Kidney epithelial cell (primary cell): Measurements from ENCODE around the gene CDIP1. TPM values are rescaled to one million over a fixed set of nuclear protein-coding genes. Genes with fewer than 3 reads are reported as not detected.

Source experiments
- DNase-seq: peaks from one replicate; pipeline ENCODE4 v3.0.0-alpha.2; 2010; ENCODE audit warnings: low read depth
- H3K27me3 ChIP-seq: 2 replicates; pipeline ENCODE4 v1.6.0; 2011; ENCODE audit warnings: low read length; ENCODE audit not compliant: control insufficient read depth, insufficient read depth
- H3K36me3 ChIP-seq: 2 replicates; pipeline ENCODE4 v1.5.1; 2011; ENCODE audit warnings: low read length; ENCODE audit not compliant: control insufficient read depth, insufficient read depth
- H3K4me3 ChIP-seq: 2 replicates; pipeline ENCODE4 v1.5.1; 2011; ENCODE audit warnings: low read depth, mild to moderate bottlenecking, control low read depth, low read length
- total RNA-seq: library from RNA; depleted of rRNA; stranded (reverse); fragments of >200 nt; gene quantifications from 2 replicates; pipeline ENCODE4 v1.2.3, GENCODE V29; 2015
- TF ChIP-seq, protein P1 (sequence below): IDR thresholded peaks from 2 replicates; pipeline ENCODE4 v1.5.1; 2011; ENCODE audit warnings: mild to moderate bottlenecking, moderate library complexity, low read length, control low read depth, inconsistent platforms; ENCODE audit not compliant: insufficient read depth, poor library complexity, severe bottlenecking

Gene CDIP1
- total RNA-seq, 1 donor from 2014 or later: 16.8 TPM

- Histone ChIP-seq H3K4me3 (no peak overlapping the region), H3K36me3 (no peaks in the 10 kb centered on the region), H3K27me3 (no peaks in the 10 kb centered on the region)
- TF ChIP-seq, protein P1, sequence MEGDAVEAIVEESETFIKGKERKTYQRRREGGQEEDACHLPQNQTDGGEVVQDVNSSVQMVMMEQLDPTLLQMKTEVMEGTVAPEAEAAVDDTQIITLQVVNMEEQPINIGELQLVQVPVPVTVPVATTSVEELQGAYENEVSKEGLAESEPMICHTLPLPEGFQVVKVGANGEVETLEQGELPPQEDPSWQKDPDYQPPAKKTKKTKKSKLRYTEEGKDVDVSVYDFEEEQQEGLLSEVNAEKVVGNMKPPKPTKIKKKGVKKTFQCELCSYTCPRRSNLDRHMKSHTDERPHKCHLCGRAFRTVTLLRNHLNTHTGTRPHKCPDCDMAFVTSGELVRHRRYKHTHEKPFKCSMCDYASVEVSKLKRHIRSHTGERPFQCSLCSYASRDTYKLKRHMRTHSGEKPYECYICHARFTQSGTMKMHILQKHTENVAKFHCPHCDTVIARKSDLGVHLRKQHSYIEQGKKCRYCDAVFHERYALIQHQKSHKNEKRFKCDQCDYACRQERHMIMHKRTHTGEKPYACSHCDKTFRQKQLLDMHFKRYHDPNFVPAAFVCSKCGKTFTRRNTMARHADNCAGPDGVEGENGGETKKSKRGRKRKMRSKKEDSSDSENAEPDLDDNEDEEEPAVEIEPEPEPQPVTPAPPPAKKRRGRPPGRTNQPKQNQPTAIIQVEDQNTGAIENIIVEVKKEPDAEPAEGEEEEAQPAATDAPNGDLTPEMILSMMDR: no peak
- DNase-seq: no peak
These were observed 14.9 kb downstream of the CDIP1 start for GRCh38 chr16:4523686-4524085.

GRCh38 chr16:4522051-4522581 lies 16.5 kb downstream of the CDIP1 start:
- Histone ChIP-seq H3K4me3 (no peak overlapping the region), H3K36me3 (no peaks in the 10 kb centered on the region), H3K27me3 (no peaks in the 10 kb centered on the region)
- no peak for DNase-seq
- TF ChIP-seq, protein P1: no peak

DNA sequence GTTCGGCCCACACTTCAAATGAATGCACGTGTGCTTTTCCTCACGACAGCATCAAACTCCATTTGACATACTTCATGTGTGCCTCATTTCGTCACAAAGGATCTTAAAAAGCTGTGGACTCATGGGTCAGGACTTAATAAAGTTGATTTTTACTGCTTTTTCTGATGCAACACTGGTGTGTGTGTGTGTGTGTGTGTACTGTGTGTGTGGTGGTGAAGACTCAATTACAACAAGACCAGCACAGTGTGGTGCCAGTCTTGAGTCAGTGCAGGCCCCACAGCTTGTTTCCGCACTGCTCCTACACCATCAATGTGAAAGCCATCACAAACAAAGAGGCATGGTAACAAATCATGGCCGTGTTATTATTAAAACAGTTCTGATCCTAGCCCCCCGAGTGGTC lies 17.7 kb downstream of the CDIP1 start:
- no peak for DNase-seq
- H3K27me3 ChIP-seq: no peaks in the 10 kb centered on the region
- no peak overlapping the region for H3K4me3 ChIP-seq
- TF ChIP-seq, protein P1: no peak
- no peaks in the 10 kb centered on the region for H3K36me3 ChIP-seq

DNA sequence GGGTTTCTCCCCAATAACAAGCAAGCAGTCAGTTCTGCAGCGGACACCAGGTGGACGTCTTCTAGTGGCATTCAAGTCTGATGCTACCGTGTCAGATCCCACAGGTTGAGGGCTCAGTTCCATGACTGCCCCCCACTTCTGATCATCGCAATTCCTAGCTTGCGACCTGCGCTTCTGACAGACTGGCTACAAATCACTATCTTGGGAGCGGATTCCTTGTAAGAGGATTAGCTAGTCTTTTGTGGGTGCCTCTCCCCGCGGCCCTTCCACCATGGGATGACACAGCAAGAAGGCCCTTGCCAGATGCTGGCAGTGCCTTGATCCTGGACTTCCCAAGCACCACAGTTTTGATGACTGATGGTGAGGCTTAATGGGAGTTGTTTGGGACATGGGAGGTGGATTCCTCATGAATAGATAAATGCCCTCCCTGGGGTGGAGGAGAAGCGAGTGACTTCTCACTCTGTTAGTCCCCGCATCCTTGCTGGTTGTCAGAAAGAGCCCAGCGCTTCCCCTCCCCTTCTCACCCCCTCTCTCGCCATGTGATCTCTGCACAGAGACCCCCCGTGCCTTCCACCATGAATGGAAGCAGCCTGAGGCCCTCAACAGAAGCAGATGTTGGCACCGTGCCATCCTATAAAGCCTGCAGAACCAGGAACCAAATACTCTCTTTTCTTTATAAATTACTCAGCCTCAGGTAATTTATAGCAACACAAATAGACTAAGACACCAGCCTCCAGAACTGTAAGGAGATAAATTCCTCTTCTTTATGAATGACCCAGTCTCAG lies 19.1 kb downstream of the CDIP1 start:
- DNase-seq: no peak
- Histone ChIP-seq H3K27me3 (no peaks in the 10 kb centered on the region), H3K36me3 (no peaks in the 10 kb centered on the region), H3K4me3 (no peak overlapping the region)
- TF ChIP-seq, protein P1: no peak

DNA sequence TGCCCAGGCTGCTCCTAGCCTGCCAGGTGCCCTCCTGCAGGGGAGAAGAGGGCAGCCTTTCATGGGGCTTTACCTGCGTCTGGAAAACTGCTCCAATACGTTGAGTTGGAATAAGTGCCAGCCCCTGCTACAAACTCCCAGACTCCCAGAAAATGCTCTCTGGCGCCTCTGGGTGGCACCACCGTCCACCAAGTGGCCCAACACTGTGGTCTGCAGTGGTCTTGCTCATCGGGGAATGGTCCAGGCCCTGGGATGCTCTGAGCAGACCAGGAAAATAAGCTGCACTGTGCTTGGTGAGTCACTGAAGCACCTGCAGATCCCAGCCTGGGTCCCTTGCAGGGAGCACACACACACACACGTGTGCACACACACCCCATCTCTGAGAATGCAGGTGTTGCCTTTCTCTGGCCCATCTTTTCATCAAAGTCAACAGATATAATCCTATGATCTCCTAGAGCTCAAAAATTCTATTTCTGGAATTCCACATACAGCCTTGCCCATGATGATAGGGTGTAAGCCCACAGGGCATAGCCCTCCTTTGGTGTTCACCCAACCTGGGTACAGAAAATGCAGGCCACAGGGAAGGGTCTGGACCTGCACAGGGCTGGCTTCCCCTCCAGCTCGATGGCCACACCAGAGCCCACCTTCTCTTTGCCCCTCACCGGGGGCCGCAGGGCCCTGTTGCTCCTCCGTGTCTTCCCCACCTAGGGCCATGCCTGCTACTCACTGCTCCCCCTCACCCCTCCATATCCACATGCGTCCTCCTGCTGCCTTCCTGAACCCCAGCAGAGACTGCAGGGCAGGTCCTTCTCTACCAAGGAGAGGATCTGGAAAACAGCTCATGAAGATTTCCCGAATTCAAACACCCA lies 20.5 kb downstream of the CDIP1 start:
- TF ChIP-seq, protein P1: peak; percentile 76
- H3K36me3 ChIP-seq: no peaks in the 10 kb centered on the region
- DNase-seq: no peak

More for the DNA sequence above, 20.5 kb downstream of the CDIP1 start:
- H3K27me3 ChIP-seq: no peaks in the 10 kb centered on the region
- no peak overlapping the region for H3K4me3 ChIP-seq
